ENCODE results near the gene DNAH1. TPM values are rescaled to one million over a fixed set of nuclear protein-coding genes. Genes with fewer than 3 reads are reported as not detected.

The DNAH1 gene
- total RNA-seq, 2 donors from 2014 or later: 5.6 to 18.7 TPM

DNA sequence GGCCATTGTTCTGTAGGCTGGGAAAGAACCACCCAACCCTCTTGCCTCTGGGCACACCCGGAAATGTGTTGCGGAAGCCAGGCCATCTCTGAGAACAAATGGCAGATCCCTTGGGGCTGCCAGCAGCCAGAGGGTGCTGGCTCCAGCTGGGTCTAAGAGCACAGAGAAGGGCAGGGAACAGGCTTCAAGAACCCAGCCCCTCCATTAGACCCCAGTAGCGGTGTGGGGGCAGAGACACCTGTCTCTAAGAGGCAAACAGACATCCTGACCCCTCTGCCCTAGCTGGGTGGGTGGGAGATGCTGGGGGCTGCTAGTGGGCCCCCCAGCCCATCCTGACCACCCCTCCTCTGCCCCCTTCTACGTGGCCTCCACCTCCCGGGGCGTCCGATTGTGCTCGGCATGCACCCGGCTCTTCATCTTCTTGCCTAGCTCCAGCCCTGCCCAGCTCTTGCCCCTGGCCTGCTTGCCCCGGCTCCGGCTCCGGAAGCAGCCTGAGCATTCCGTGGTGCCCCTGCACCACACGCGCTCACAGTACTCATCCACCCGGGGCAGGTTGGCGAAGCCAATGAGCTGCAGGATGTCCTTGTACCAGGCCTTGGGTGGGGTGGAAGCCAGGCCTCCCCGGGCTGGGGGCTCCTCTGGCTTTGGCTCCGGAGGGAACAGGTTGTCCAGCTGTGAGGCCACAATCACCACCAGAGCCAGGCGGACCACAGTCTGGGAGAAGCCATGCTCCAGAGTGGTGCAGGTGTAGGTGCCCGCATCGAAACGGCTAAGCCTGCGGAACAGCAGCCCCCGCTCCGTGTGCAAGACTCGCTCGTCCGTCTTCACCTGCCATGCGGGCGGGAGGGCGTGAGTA, 119.4 kb downstream of the DNAH1 start:
- Histone ChIP-seq H3K4me1 (replicated peaks) (no peaks in the 10 kb centered on the region), H3K27ac (no peak overlapping the region), H3K4me3 (no peak overlapping the region), H3K36me3 (no peaks in the 10 kb centered on the region), H3K9me3 (no peaks in the 10 kb centered on the region), H3K27me3 (replicated peaks; ENCODE audit: insufficient read depth) (no peaks in the 10 kb centered on the region)
- 95% methylated on average over 30 of the region's 32 CpGs for WGBS
- TF ChIP-seq POLR2AphosphoS5 (IDR thresholded peaks at IDR 0.05): no peak
- no peak for TF ChIP-seq POLR2A (IDR thresholded peaks at IDR 0.05)
- TF ChIP-seq, protein P1, sequence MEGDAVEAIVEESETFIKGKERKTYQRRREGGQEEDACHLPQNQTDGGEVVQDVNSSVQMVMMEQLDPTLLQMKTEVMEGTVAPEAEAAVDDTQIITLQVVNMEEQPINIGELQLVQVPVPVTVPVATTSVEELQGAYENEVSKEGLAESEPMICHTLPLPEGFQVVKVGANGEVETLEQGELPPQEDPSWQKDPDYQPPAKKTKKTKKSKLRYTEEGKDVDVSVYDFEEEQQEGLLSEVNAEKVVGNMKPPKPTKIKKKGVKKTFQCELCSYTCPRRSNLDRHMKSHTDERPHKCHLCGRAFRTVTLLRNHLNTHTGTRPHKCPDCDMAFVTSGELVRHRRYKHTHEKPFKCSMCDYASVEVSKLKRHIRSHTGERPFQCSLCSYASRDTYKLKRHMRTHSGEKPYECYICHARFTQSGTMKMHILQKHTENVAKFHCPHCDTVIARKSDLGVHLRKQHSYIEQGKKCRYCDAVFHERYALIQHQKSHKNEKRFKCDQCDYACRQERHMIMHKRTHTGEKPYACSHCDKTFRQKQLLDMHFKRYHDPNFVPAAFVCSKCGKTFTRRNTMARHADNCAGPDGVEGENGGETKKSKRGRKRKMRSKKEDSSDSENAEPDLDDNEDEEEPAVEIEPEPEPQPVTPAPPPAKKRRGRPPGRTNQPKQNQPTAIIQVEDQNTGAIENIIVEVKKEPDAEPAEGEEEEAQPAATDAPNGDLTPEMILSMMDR (IDR thresholded peaks at IDR 0.05): no peak
- intact Hi-C loops (cut with DNase I): no loop called here
- no peak for DNase-seq (ENCODE audit: low spot score)

DNA sequence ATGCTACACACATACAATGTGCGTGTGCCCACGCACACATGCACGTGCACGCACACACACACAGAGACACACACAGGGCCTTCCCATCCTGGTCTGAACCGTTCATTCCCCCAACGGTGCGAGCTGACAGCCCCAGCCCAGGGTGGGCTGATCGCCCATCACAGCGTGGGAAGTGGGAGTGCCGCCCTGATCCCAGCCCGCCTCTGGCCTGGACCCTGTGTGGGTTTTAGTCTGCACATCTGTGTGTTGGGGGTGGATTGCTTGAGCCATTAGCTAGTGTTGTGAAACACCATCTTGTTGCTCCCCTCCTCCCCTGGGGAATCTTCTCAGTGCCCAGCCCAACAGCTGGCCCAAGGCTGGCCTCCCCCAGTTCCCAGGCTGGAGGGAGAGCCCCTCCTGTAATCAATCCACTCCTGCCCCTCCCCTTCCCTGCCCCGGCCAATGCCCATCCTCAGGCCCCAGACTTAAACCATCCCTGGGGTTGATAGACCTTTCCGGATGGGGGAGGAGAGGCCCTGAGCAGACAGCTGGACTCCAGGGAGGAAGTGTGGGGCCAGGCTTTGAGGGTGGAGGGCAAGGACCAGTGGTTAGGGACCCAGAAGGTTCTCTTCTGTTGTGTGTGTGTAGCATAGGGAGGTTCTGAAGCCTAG, 120.5 kb downstream of the DNAH1 start:
- no peak overlapping the region for H3K4me3 ChIP-seq
- no peaks in the 10 kb centered on the region for H3K36me3 ChIP-seq
- no peak for TF ChIP-seq POLR2AphosphoS5 (IDR thresholded peaks at IDR 0.05)
- no peak for DNase-seq (ENCODE audit: low spot score)
- no peaks in the 10 kb centered on the region for H3K9me3 ChIP-seq
- intact Hi-C loops (cut with DNase I): no loop called here
- 83% methylated on average over 13 of the region's 13 CpGs for WGBS
- H3K4me1 ChIP-seq (replicated peaks): no peaks in the 10 kb centered on the region
- H3K27me3 ChIP-seq (replicated peaks; ENCODE audit: insufficient read depth): no peaks in the 10 kb centered on the region
- H3K27ac ChIP-seq: no peak overlapping the region

DNA sequence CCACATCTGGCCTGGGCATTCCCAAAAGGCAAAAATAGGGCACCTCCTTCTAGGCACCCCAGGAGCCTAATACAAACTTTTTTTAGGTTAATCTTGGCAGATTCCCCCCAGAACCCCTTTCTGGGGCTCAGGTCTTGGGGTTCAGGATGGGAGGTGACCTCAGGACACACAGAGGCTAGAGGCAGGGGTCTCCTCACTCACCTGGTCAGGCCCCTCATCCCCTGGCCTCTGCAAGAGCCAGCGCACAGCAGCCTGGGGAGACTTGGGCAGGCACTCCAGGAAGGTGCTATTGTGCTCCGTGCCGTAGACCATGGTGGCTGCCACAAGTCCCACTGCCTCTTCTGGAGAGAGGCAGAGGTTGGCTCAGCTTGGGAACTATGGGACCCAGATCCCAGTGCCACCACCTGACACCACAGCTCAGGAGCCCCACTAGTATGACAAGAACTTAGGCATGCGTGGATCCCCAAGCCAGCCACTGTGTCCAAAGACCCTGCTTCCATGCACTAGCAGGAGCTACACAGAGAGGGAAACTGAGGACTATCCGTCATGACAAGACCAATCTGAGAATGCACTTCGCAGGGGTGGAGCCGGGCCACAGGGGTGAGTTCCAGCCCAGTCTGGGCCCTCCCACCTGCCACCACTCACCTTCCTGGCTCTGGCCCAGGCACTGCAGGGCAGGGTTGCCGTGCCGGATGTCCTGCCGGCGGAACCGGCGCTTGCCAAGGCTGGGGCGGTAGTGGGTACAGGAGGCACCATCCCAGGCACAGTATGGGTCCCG, 121.4 kb downstream of the DNAH1 start:
- TF ChIP-seq POLR2A (IDR thresholded peaks at IDR 0.05): no peak
- TF ChIP-seq POLR2AphosphoS5 (IDR thresholded peaks at IDR 0.05): peak; percentile 28
- Histone ChIP-seq H3K4me1 (replicated peaks) (no peaks in the 10 kb centered on the region), H3K4me3 (no peak overlapping the region), H3K9me3 (no peaks in the 10 kb centered on the region), H3K36me3 (no peaks in the 10 kb centered on the region), H3K27me3 (replicated peaks; ENCODE audit: insufficient read depth) (no peaks in the 10 kb centered on the region), H3K27ac (no peak overlapping the region)
- intact Hi-C loops (cut with DNase I): no loop called here
- 58% methylated on average over 14 of the region's 15 CpGs for WGBS
- peak; percentile 27 for DNase-seq (ENCODE audit: low spot score)

DNA sequence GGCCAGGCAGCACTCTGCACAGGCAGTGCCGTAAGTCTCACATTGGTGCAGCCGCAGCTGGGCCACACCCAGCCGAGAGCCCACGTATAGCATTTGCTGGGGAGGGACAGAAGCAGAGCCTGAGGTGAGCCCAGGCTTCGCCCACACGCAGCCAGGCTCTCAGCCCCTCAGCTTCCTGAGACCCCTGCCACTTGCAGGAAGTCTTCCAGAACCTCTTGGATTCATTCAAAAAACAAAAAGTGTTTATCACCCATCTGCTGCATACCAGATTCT, 121.9 kb downstream of the DNAH1 start:
- intact Hi-C loops (cut with DNase I): no loop called here
- Histone ChIP-seq H3K27me3 (replicated peaks; ENCODE audit: insufficient read depth) (no peaks in the 10 kb centered on the region), H3K36me3 (no peaks in the 10 kb centered on the region), H3K27ac (no peak overlapping the region), H3K4me1 (replicated peaks) (no peaks in the 10 kb centered on the region), H3K4me3 (no peak overlapping the region), H3K9me3 (no peaks in the 10 kb centered on the region)
- no peak for DNase-seq (ENCODE audit: low spot score)
- WGBS: 60% methylated on average over 6 of the region's 6 CpGs
- TF ChIP-seq POLR2AphosphoS5 (IDR thresholded peaks at IDR 0.05): no peak
- no peak for TF ChIP-seq POLR2A (IDR thresholded peaks at IDR 0.05)
- TF ChIP-seq, protein P1 (IDR thresholded peaks at IDR 0.05): no peak

DNA sequence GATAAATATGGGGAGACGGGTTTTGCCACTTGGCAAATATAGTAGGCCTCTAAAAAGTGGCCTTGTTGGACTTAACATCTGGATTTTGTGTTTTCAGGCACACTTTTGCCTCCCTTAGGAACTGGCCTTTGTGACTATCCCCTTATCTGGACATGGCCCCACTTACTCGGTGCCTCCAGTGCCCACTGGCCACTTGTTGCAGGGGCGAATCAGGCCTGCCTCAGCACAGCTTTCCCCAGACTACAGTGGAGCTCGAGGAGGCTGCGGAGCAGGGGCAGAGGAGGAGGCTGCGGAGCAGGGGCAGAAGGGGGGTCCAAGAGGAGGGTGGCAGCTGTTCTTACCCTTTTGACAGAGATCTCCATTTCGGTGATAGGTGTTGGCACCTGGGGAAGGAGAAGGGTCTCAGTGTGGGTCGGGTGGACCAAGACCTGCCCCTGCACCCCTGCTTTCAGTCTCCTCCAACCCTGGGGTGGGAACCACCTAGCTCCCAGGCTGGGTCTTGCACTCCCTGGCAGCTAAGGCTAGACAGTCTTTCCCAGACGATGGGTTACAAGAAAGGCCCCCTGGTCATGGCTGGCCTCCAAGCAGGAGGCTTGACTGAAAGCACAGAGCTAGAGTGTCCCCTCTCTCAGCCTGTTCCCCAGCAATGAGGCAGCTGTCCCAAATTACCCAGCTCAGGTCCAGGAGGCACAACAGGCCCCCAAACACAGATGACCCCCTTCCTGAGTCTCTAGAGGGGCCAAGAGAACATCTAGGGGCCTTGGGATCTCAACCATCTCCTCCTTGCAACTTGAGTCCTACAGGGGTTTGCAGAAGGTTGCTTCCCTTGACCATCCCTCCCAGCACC, 122.7 kb downstream of the DNAH1 start:
- TF ChIP-seq, protein P1 (IDR thresholded peaks at IDR 0.05): no peak
- no peak for TF ChIP-seq POLR2AphosphoS5 (IDR thresholded peaks at IDR 0.05)
- no peak for TF ChIP-seq POLR2A (IDR thresholded peaks at IDR 0.05)
- intact Hi-C loops (cut with DNase I): no loop called here
- H3K4me3 ChIP-seq: no peak overlapping the region
- no peaks in the 10 kb centered on the region for H3K4me1 ChIP-seq (replicated peaks)
- no peaks in the 10 kb centered on the region for H3K27me3 ChIP-seq (replicated peaks; ENCODE audit: insufficient read depth)
- no peaks in the 10 kb centered on the region for H3K9me3 ChIP-seq
- H3K36me3 ChIP-seq: no peaks in the 10 kb centered on the region
- no peak for DNase-seq (ENCODE audit: low spot score)
- WGBS: 87% methylated on average over 9 of the region's 9 CpGs
- no peak overlapping the region for H3K27ac ChIP-seq
